ENCODE measurements around the gene NWD2. TPM values are rescaled to one million over a fixed set of nuclear protein-coding genes. Genes with fewer than 3 reads are reported as not detected.

NWD2 gene
- total RNA-seq, 2 experiments from 2014 or later, result not detected

GRCh38 chr4:37442062-37442323 is 197.4 kb downstream of the NWD2 start:
- no peak overlapping the region for H3K4me3 ChIP-seq (ENCODE audit: low read length)
- no peaks in the 10 kb centered on the region for H3K9me3 ChIP-seq (ENCODE audit: control insufficient read depth in 1 of 2, insufficient read depth in 1 of 2, low read length in 2 of 2)
- intact Hi-C loops (cut with DNase I, micrococcal nuclease), result no loop called here
- ATAC-seq (ENCODE audit: poor library complexity) (no peak), DNase-seq (no peak)
- no peaks in the 10 kb centered on the region for H3K9me3 Mint-ChIP-seq
- ChIA-PET CTCF (no interaction called here), POLR2A (no interaction called here)
- no peaks in the 10 kb centered on the region for H3K4me1 ChIP-seq (ENCODE audit: insufficient read depth, low read length)
- no peaks in the 10 kb centered on the region for H3K36me3 ChIP-seq (ENCODE audit: insufficient read depth, low read length)
- no peaks in the 10 kb centered on the region for H3K4me1 Mint-ChIP-seq (ENCODE audit: low read depth)
- peaks cover 0 to 4% of the 10 kb centered on the region in 2 experiments for H3K27me3 ChIP-seq (ENCODE audit: control insufficient read depth in 1 of 2, insufficient read depth in 2 of 2, low read length in 2 of 2)
- H3K27me3 Mint-ChIP-seq, result peaks cover 55% of the 10 kb centered on the region
- H3K36me3 Mint-ChIP-seq (ENCODE audit: low read depth), result no peaks in the 10 kb centered on the region
- TF ChIP-seq, protein P1, sequence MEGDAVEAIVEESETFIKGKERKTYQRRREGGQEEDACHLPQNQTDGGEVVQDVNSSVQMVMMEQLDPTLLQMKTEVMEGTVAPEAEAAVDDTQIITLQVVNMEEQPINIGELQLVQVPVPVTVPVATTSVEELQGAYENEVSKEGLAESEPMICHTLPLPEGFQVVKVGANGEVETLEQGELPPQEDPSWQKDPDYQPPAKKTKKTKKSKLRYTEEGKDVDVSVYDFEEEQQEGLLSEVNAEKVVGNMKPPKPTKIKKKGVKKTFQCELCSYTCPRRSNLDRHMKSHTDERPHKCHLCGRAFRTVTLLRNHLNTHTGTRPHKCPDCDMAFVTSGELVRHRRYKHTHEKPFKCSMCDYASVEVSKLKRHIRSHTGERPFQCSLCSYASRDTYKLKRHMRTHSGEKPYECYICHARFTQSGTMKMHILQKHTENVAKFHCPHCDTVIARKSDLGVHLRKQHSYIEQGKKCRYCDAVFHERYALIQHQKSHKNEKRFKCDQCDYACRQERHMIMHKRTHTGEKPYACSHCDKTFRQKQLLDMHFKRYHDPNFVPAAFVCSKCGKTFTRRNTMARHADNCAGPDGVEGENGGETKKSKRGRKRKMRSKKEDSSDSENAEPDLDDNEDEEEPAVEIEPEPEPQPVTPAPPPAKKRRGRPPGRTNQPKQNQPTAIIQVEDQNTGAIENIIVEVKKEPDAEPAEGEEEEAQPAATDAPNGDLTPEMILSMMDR (IDR thresholded peaks at IDR 0.05), result no peak
- H3K4me3 Mint-ChIP-seq, result no peak overlapping the region
- H3K27ac Mint-ChIP-seq, result no peak overlapping the region
- H3K27ac ChIP-seq (ENCODE audit: low read depth in 1 of 2, low read length in 2 of 2), result no peak overlapping the region

DNA sequence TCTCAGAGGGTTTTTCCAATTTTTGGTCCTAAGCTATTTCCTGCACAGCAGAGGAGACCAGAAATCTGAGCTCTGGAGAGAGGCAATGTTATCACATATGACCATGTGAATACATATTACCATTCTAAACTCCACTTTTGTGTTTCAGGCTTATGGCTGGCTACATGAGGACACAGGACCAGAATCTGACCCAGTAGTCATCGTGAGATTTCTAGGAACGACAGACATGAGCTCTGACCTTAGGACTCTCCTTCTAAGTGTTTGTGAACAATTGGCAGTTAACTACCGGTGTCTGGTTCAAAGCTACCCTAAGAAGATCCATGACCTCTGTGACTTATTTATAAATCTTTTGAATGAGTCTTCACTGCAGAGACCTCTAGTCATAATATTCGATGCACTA is 198.6 kb downstream of the NWD2 start:
- CTCF ChIA-PET, result no interaction called here
- Mint-ChIP-seq H3K27me3 (peaks cover 65% of the 10 kb centered on the region), H3K4me1 (ENCODE audit: low read depth) (no peaks in the 10 kb centered on the region), H3K9me3 (no peaks in the 10 kb centered on the region), H3K36me3 (ENCODE audit: low read depth) (no peaks in the 10 kb centered on the region), H3K27ac (no peak overlapping the region), H3K4me3 (no peak overlapping the region)
- POLR2A ChIA-PET, result no interaction called here
- Histone ChIP-seq H3K4me1 (ENCODE audit: insufficient read depth, low read length) (no peaks in the 10 kb centered on the region), H3K36me3 (ENCODE audit: insufficient read depth, low read length) (no peaks in the 10 kb centered on the region), H3K27me3 (ENCODE audit: control insufficient read depth in 1 of 2, insufficient read depth in 2 of 2, low read length in 2 of 2) (peaks cover 0 to 4% of the 10 kb centered on the region in 2 experiments), H3K27ac (ENCODE audit: low read depth in 1 of 2, low read length in 2 of 2) (no peak overlapping the region), H3K4me3 (ENCODE audit: low read length) (no peak overlapping the region), H3K9me3 (ENCODE audit: control insufficient read depth in 1 of 2, insufficient read depth in 1 of 2, low read length in 2 of 2) (no peaks in the 10 kb centered on the region)
- DNase-seq, result no peak
- intact Hi-C loops (cut with DNase I, micrococcal nuclease), result no loop called here
- TF ChIP-seq, protein P1 (IDR thresholded peaks at IDR 0.05), result no peak
- ATAC-seq (ENCODE audit: poor library complexity), result no peak

DNA sequence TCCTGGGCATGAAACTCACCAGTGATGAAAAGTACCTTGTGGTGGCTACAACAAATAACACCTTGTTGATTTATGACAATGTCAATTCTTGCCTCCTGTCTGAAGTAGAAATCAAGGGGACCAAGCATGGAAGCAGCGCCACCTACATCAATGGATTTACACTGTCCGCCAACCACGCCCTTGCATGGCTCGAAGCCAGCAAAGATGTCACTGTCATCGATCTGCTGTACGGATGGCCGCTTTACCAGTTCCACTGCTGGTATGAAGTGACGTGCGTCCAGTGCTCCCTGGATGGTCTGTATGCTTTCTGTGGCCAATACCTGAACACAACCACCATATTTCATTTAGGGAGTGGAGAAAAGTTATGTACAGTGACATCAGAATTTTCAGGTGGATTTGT is 200.5 kb downstream of the NWD2 start:
- DNase-seq (no peak), ATAC-seq (ENCODE audit: poor library complexity) (no peak)
- no peak overlapping the region for H3K4me3 ChIP-seq (ENCODE audit: low read length)
- CTCF ChIA-PET, result no interaction called here
- H3K27ac ChIP-seq (ENCODE audit: low read depth in 1 of 2, low read length in 2 of 2), result no peak overlapping the region
- no peaks in the 10 kb centered on the region for H3K4me1 ChIP-seq (ENCODE audit: insufficient read depth, low read length)
- no peaks in the 10 kb centered on the region for H3K36me3 Mint-ChIP-seq (ENCODE audit: low read depth)
- H3K27me3 ChIP-seq (ENCODE audit: control insufficient read depth in 1 of 2, insufficient read depth in 2 of 2, low read length in 2 of 2), result peaks cover 0 to 2% of the 10 kb centered on the region in 2 experiments
- intact Hi-C loops (cut with DNase I, micrococcal nuclease), result no loop called here
- TF ChIP-seq, protein P1 (IDR thresholded peaks at IDR 0.05), result no peak
- no peak overlapping the region for H3K27ac Mint-ChIP-seq
- H3K27me3 Mint-ChIP-seq, result peaks cover 63% of the 10 kb centered on the region
- POLR2A ChIA-PET, result no interaction called here
- no peak overlapping the region for H3K4me3 Mint-ChIP-seq
- no peaks in the 10 kb centered on the region for H3K9me3 Mint-ChIP-seq
- no peaks in the 10 kb centered on the region for H3K9me3 ChIP-seq (ENCODE audit: control insufficient read depth in 1 of 2, insufficient read depth in 1 of 2, low read length in 2 of 2)
- no peaks in the 10 kb centered on the region for H3K36me3 ChIP-seq (ENCODE audit: insufficient read depth, low read length)
- no peaks in the 10 kb centered on the region for H3K4me1 Mint-ChIP-seq (ENCODE audit: low read depth)

Data from CD4-positive, alpha-beta T cell (primary cell).